Islet precursor cell (in vitro differentiated cells): ENCODE results near the gene PSMD6.
A peak's percentile ranks its signal among the peaks of the same experiment; 100 is the strongest.

Experiments used
- DNase-seq: peaks from one replicate; pipeline ENCODE4 v3.0.0-alpha.2; 2018

Gene PSMD6

GRCh38 chr3:64008487-64009351, 14.6 kb downstream of the PSMD6 start:
- no peak for DNase-seq

GRCh38 chr3:64008017-64008416, 15.3 kb downstream of the PSMD6 start:
- no peak for DNase-seq

- DNase-seq = no peak
These were observed 19.7 kb downstream of the PSMD6 start for GRCh38 chr3:64003589-64003988.

- no peak for DNase-seq
These were observed 21.1 kb downstream of the PSMD6 start for GRCh38 chr3:64002233-64002632.

- DNase-seq = no peak
These were observed 22.7 kb downstream of the PSMD6 start for GRCh38 chr3:64000453-64001055.

GRCh38 chr3:63998852-63999754, 24.2 kb downstream of the PSMD6 start:
- DNase-seq = peak; percentile 70

- DNase-seq = no peak
These were observed 28.2 kb downstream of the PSMD6 start for GRCh38 chr3:63995086-63995485.

GRCh38 chr3:63993653-63994079, 29.6 kb downstream of the PSMD6 start:
- DNase-seq = peak; percentile 86

- DNase-seq = no peak
These were observed 30.6 kb downstream of the PSMD6 start for GRCh38 chr3:63992516-63993209.

- no peak for DNase-seq
These were observed 31.6 kb downstream of the PSMD6 start for GRCh38 chr3:63991666-63992065.

GRCh38 chr3:63990733-63991132, 32.6 kb downstream of the PSMD6 start:
- no peak for DNase-seq

GRCh38 chr3:63990204-63990603, 33.1 kb downstream of the PSMD6 start:
- no peak for DNase-seq

GRCh38 chr3:63988943-63989342, 34.4 kb downstream of the PSMD6 start:
- no peak for DNase-seq

- DNase-seq = no peak
These were observed 36.5 kb downstream of the PSMD6 start for GRCh38 chr3:63986831-63987230.

GRCh38 chr3:63986146-63986545, 37.1 kb downstream of the PSMD6 start:
- DNase-seq = no peak

- DNase-seq = no peak
These were observed 38.9 kb downstream of the PSMD6 start for GRCh38 chr3:63984391-63984790.

- DNase-seq = no peak
These were observed 41.3 kb downstream of the PSMD6 start for GRCh38 chr3:63981980-63982379.

GRCh38 chr3:63980830-63981498, 42.3 kb downstream of the PSMD6 start:
- no peak for DNase-seq

GRCh38 chr3:63980019-63980418, 43.3 kb downstream of the PSMD6 start:
- DNase-seq = no peak

- no peak for DNase-seq
These were observed 44.0 kb downstream of the PSMD6 start for GRCh38 chr3:63979093-63979885.

- no peak for DNase-seq
These were observed 45.4 kb downstream of the PSMD6 start for GRCh38 chr3:63977893-63978292.
